ENCODE results near the gene RAB30.

GRCh38 chr11:83044958-83045712 lies 26.6 kb downstream of the RAB30 start:
- TF ChIP-seq CTCF (IDR thresholded peaks at IDR 0.05 in 4 of 5, conservative IDR thresholded peaks at IDR 0.05 in 1 of 5) (no peak), POLR2A (IDR thresholded peaks at IDR 0.05) (no peak)

All from gastrocnemius medialis (tissue), 4 donors.